ENCODE data around the gene DNAH2. TPM values are rescaled to one million over a fixed set of nuclear protein-coding genes. Genes with fewer than 3 reads are reported as not detected.

Gene DNAH2
- polyA plus RNA-seq, 2 of the 4 experiments (the other 2 are of a cell fraction), result 0.01 to 0.08 TPM

DNA sequence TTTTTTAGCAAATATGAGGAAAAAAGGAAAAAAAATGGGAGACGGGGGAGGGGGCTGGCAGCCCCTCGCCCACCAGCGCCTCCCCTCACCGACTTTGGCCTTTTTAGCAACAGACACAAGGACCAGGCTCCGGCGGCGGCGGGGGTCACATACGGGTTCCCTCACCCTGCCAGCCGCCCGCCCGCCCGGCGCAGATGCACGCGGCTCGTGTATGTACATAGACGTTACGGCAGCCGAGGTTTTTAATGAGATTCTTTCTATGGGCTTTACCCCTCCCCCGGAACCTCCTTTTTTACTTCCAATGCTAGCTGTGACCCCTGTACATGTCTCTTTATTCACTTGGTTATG is 136.1 kb downstream of the DNAH2 start (continued):
- TF ChIP-seq HOXA7 (CRISPR knock-in tag; IDR thresholded peaks at IDR 0.05), result no peak
- TF ChIP-seq EHMT2 (IDR thresholded peaks at IDR 0.05; ENCODE audit: low read depth), result no peak
- TF ChIP-seq RAD21 (conservative IDR thresholded peaks at IDR 0.05 in 1 of 2, IDR thresholded peaks at IDR 0.05 in 1 of 2), result no peak
- no peak for TF ChIP-seq MYC (IDR thresholded peaks at IDR 0.05; ENCODE audit: borderline replicate concordance, low read length)
- no peak for TF ChIP-seq FOXS1 (CRISPR knock-in tag; IDR thresholded peaks at IDR 0.05)
- TF ChIP-seq CBX2 (IDR thresholded peaks at IDR 0.05; ENCODE audit: borderline replicate concordance, low read depth), result no peak
- no peak for TF ChIP-seq FOSB (CRISPR knock-in tag; IDR thresholded peaks at IDR 0.05)
- TF ChIP-seq RFX5 (IDR thresholded peaks at IDR 0.05), result no peak

DNA sequence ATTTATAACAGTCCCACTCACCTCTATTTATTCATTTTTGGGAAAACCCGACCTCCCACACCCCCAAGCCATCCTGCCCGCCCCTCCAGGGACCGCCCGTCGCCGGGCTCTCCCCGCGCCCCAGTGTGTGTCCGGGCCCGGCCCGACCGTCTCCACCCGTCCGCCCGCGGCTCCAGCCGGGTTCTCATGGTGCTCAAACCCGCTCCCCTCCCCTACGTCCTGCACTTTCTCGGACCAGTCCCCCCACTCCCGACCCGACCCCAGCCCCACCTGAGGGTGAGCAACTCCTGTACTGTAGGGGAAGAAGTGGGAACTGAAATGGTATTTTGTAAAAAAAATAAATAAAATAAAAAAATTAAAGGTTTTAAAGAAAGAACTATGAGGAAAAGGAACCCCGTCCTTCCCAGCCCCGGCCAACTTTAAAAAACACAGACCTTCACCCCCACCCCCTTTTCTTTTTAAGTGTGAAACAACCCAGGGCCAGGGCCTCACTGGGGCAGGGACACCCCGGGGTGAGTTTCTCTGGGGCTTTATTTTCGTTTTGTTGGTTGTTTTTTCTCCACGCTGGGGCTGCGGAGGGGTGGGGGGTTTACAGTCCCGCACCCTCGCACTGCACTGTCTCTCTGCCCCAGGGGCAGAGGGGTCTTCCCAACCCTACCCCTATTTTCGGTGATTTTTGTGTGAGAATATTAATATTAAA is 136.7 kb downstream of the DNAH2 start:
- ATAC-seq (no peak), FAIRE-seq (no peak), DNase-seq (ENCODE audit: low read depth in 1 of 2, low spot score in 1 of 2) (no peak)
- H3K4me1 ChIP-seq, result peaks cover 29% of the 10 kb centered on the region
- no peak overlapping the region for H3K27ac ChIP-seq
- ChIA-PET POLR2A (no interaction called here), CTCF (interaction anchor here (1.8 to 25.1 kb wide), 2 partner anchors 24 to 111 kb away, joined by 12 to 677 read pairs; partner anchors contain the start of gene KDM6B)
- no peak overlapping the region for H3K4me3 ChIP-seq
- no peak overlapping the region for H3K4me2 ChIP-seq
- WGBS (ENCODE audit: missing lambda C conversion rate), result 88% methylated on average over 31 of the region's 31 CpGs
- no peak for TF ChIP-seq EHF (CRISPR knock-in tag; IDR thresholded peaks at IDR 0.05)
- no peak for TF ChIP-seq USF2 (IDR thresholded peaks at IDR 0.05)
- no peak for TF ChIP-seq TFCP2L1 (CRISPR knock-in tag; IDR thresholded peaks at IDR 0.05)
- no peak for TF ChIP-seq CHD2 (IDR thresholded peaks at IDR 0.05; ENCODE audit: low read length, partially characterized antibody)
- TF ChIP-seq ZSCAN20 (CRISPR knock-in tag; IDR thresholded peaks at IDR 0.05), result no peak
- no peak for TF ChIP-seq HOXB5 (CRISPR knock-in tag; IDR thresholded peaks at IDR 0.05)
- no peak for TF ChIP-seq CEBPB (IDR thresholded peaks at IDR 0.05)
- no peak for TF ChIP-seq POLR2AphosphoS2 (conservative IDR thresholded peaks at IDR 0.05; ENCODE audit: low read length)
- TF ChIP-seq, protein P1, sequence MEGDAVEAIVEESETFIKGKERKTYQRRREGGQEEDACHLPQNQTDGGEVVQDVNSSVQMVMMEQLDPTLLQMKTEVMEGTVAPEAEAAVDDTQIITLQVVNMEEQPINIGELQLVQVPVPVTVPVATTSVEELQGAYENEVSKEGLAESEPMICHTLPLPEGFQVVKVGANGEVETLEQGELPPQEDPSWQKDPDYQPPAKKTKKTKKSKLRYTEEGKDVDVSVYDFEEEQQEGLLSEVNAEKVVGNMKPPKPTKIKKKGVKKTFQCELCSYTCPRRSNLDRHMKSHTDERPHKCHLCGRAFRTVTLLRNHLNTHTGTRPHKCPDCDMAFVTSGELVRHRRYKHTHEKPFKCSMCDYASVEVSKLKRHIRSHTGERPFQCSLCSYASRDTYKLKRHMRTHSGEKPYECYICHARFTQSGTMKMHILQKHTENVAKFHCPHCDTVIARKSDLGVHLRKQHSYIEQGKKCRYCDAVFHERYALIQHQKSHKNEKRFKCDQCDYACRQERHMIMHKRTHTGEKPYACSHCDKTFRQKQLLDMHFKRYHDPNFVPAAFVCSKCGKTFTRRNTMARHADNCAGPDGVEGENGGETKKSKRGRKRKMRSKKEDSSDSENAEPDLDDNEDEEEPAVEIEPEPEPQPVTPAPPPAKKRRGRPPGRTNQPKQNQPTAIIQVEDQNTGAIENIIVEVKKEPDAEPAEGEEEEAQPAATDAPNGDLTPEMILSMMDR (IDR thresholded peaks at IDR 0.05), result no peak
- TF ChIP-seq ELK1 (IDR thresholded peaks at IDR 0.05; ENCODE audit: low read depth, low read length), result no peak
- no peak for TF ChIP-seq ESRRA (IDR thresholded peaks at IDR 0.05; ENCODE audit: borderline replicate concordance, low read length)
- no peak for TF ChIP-seq MYC (IDR thresholded peaks at IDR 0.05; ENCODE audit: borderline replicate concordance, low read length)
- no peak for TF ChIP-seq MAZ (IDR thresholded peaks at IDR 0.05; ENCODE audit: borderline replicate concordance, low read depth, low read length)
- H3K9me3 ChIP-seq, result no peaks in the 10 kb centered on the region

Data from A549 (cell line).